H54 (cell line): ENCODE data around the gene HABP2.

Experiments
- DNase-seq: peaks from one replicate; pipeline ENCODE4 v3.0.0; 2011; ENCODE audit warnings: low spot score, mixed read lengths; ENCODE audit not compliant: insufficient read length
- FAIRE-seq: peaks from 3 replicates; lab custom pipeline; 2011; peaks lifted over from hg19 to GRCh38; lab: Jason Lieb, UNC
- POLR2A ChIP-seq: IDR thresholded peaks from 2 replicates; pipeline ENCODE4 v1.6.1; 2011; ENCODE audit warnings: low read depth, mild to moderate bottlenecking, low read length

The HABP2 gene

DNA sequence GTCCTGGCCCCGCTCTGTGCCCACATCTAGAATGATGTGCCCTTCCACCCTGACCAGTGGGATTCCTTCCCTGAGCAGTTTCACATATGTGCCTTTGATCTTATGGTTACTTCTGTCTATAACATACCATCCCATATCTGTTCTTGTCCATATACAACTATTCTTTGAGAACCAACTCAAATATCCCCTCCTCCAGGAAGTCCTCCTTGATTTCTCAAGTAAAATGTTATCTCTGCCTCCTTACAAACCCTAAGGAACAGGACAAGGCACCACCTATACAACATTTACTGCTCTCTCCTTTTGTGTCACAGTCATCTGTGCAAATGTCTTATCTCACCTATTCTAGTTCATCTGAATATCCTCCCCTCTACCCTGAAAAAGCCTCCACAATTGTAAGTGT, 28.2 kb downstream of the HABP2 start:
- no peak for TF ChIP-seq POLR2A
- FAIRE-seq (no peak), DNase-seq (no peak)

DNA sequence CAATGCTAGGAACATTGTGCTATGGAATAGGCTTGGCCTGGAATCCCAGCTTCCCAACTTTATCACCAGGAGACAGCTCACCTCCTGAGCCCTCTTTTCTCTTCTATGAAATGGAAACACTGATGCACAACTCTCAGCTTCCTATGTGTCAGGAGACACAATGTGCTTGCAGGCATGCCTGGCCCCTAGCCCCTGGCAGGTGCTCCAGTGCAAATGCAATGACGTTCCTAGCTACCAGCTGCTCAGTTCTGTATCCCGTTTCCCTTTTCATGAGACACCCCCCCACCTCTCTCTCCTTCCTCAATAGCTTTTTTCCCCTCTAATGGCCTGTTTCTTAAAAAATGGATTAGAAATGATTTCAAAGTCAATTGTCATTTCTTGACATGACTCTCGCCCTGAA, 30.7 kb downstream of the HABP2 start:
- no peak for DNase-seq
- no peak for TF ChIP-seq POLR2A
- no peak for FAIRE-seq

DNA sequence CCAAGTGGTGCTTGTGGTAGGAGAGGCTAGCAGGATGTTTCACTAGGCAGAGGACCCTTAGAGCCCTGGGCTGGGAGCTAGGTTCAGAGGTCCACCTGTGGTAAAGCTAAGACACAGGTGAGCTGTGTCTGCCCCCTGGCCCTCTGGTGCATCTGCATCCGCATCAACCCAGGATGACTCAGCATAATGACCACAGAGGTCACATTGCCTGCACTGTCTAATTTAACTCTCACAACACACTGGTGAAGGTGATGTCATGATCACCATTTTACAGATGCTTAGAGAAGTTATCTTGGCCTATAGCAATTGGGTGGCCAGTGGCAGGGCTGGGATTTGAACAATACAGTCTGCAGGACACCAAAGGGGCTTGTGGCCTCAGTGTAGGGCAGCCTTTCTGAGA, 33.1 kb downstream of the HABP2 start:
- no peak for DNase-seq
- no peak for FAIRE-seq
- no peak for TF ChIP-seq POLR2A

DNA sequence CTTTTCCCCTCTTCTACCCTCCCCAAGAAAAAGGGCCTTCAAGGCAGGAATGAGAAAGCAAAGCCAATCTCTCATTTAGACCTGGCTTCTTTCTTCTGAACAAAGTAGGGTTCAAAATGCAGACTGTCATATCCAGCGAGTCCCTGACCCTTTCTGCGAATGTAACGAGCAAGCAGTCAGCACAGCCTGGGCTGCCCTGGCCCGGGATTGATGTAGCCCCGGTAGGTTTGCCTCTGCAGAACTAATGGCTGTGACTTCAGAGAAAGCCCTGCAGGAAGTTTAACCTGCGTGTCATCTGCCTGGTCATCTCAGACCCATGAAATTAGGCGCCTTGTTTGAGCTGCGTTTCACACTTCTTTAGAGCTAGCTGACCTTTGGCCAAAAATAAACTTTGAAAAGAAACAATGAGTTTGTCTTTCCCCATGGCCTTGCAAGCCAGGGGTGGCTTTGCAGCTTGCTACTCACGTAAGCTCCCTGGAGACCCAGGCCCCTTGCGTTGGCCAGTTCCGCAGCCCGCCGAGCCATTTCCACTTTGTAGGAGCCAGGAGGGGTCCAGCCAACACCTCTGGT, 36.4 kb downstream of the HABP2 start:
- no peak for TF ChIP-seq POLR2A
- no peak for FAIRE-seq
- DNase-seq: no peak

DNA sequence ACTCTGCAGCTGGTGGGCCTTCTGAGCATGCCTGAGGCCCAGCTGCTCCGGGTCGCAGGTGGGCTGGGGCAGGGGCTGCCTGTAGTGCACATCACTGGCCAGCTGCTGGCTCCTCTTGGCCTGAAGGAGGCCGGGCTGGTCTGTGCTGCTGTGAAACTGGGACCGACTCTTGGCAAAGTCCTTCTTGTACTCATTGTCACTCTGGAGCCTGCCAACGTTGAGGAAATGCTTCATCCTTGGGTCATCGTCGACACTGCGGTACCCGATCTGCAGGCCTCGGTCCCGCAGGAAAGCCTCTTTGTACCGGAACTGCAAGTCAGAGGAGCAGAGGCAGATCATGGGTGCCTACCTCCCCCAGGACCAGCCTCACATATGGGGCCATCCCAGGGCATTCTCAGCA, 37.7 kb downstream of the HABP2 start:
- no peak for DNase-seq
- no peak for FAIRE-seq
- TF ChIP-seq POLR2A: no peak

- FAIRE-seq: no peak
- no peak for TF ChIP-seq POLR2A
Observed at GRCh38 chr10:113592380-113592779, 39.5 kb downstream of the HABP2 start.

DNA sequence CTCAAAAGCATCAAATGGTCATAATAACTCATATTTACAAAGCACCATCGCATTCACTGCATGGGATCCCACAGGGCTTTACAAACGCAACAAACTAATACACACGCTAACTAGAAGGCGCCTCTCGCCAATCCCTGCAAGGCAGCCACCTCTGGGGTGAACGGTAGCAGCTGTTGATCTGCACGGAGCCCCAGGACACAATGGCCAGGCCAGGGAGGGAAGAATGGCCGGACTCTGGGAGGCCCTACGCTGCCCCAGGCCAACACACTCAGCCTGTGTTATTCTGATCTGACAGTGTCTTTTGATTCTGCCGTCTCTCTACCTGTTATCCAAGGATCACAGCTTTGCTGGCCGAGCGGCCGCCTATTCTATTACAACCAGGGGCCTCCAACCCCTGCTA, 41.8 kb downstream of the HABP2 start:
- no peak for TF ChIP-seq POLR2A
- DNase-seq (no peak), FAIRE-seq (no peak)

More at GRCh38 chr10:113592380-113592779, 39.5 kb downstream of the HABP2 start:
- DNase-seq: no peak

DNA sequence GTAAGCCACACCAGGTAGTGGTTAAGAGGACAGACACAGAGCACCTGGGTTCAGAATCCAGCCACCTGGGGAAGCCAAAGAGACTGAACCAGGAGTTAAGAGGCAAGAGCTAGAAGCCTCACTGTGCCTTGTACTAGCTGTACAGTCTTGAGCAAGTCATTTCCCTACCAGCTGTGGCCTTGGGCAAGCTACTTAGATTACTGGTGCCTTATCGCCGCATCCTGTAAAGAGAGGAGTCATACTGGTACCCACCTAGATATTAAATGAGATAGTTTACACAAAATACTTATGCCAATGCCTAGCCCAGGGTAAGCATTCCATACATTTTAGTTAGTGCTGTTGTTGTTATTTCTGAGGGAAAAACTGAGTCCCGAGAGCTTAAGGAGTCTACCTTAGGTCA, 47.7 kb downstream of the HABP2 start:
- DNase-seq (no peak), FAIRE-seq (no peak)
- TF ChIP-seq POLR2A: no peak

DNA sequence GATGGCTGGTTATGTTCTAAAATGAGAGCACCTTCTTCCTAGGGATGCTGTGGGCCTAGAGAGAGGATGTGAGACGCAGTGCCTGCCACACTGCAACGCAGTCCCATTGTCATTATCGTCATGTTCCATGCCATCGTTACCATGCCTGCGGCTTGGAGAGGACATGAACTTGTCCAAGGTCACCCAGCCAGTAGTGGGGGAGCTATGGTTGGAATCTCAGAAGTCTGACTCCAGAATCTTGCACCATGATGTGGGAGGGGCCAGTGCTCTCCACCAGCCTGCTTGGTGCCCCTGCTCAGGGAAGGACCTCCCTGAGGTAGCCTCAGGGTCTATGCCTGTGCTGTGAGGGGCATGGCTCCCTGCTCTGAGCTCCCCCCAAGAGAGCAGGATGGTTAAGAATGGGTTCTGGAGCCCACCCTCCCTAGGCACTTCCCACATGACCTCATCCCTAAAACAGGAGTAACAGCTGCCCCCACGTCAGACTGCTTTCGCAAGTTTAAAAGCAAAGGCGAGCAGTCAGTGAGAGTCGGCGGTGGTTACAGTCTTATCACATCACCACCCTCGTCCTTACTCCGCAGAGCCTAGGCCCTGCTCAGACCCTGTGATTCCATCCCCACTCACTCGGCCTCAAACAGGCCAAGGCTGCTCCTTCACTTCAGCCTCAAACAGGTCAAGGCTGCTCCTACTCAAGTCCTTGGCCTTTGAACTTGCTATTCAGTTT, 50.4 kb downstream of the HABP2 start:
- DNase-seq (no peak), FAIRE-seq (no peak)
- no peak for TF ChIP-seq POLR2A

DNA sequence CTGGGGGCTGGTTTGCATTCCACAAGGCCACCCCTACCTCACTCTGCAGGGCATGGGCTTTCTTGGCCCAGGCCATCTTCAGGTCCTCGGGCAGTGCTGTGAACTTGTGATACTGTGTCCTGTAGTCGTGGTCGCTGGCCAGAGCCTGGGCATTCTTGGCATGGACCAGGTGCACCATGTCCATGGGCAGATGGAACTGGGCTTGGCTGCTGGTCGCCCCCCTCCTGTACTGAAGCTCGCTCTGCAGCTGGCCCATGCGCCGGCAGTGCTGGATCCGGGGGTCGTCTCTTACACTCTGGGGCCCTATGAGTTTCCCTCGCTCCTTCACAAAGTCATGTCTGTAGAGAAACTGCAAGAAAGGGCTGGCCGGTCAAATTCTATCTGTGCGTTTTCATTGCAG, 51.7 kb downstream of the HABP2 start:
- TF ChIP-seq POLR2A: no peak
- DNase-seq (no peak), FAIRE-seq (no peak)

DNA sequence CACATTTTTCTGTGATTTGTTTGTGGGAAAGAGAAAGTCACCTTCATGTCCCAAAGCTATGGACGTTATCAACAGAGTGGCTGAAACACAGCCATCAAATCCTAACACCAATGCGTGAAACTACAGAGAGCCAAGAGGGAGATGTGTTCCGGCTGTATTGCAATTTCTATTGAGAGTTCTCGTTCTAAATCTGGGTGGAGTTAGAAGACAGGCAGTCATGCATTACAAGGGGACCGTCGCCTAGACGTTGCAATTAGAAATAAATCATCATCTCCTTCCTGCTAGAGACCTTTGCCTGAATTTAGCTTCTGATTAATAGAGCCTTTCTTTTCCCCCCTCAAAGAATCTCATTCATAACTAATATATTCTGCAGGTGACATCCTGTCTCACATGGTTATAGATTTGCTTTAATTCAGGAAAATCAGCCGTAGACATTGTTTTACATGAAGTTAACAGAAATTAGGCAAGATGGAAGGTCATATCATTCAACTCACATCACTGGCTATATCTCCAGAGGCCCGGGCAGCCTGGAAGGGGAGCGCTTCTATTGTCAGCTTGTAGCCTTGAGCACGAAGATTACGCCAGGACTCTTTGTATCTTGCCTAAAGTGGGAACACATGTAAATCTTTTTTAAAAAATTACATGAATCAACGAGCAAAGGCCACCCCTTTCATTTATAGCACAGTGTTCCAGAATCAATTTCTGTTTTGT, 52.6 kb downstream of the HABP2 start:
- DNase-seq (no peak), FAIRE-seq (no peak)
- no peak for TF ChIP-seq POLR2A

DNA sequence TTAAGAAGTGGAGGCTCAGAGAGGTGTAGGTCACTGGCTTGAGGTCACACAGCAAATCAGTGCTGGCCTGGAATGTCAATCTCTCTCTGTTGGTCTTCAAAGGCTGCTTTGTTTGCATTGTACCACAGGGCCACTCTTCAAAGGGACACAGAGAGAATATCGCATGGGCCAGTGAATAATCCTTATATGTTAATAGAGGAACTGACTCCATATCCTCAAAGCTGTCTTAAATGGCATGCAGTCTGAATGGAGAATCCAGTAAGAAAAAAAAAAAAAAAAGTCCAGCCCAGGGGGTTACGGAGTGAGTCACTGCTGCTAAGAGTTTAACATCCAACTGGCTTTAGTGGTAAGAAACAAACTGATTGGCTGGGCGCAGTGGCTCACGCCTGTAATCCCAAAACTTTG, 56.9 kb downstream of the HABP2 start:
- no peak for TF ChIP-seq POLR2A
- DNase-seq (peak; percentile 26), FAIRE-seq (no peak)

GRCh38 chr10:113610631-113611601, 58.1 kb downstream of the HABP2 start:
- FAIRE-seq: no peak
- TF ChIP-seq POLR2A: no peak
- DNase-seq: no peak
